Measurements from ENCODE around the gene CAND2.

DNA sequence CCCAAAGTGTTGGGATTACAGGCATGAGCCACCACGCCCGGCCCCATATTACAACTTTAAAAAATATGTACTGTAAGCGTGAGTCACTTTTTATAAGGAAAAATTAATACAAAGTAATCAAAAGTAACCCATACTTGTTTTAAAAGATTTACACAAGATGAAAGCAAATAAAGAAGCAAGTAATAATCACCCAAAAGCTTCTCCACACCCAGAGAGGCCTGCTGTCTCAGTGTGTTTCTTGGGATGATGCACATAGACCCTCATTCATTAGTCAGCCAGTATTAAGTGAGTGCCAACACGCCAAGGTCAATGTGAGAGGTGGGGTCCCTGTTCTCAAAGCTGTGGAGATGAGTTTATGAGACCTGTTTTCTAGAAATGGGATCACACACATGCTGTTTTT is 32.9 kb downstream of the CAND2 start:
- TF ChIP-seq, protein P1, sequence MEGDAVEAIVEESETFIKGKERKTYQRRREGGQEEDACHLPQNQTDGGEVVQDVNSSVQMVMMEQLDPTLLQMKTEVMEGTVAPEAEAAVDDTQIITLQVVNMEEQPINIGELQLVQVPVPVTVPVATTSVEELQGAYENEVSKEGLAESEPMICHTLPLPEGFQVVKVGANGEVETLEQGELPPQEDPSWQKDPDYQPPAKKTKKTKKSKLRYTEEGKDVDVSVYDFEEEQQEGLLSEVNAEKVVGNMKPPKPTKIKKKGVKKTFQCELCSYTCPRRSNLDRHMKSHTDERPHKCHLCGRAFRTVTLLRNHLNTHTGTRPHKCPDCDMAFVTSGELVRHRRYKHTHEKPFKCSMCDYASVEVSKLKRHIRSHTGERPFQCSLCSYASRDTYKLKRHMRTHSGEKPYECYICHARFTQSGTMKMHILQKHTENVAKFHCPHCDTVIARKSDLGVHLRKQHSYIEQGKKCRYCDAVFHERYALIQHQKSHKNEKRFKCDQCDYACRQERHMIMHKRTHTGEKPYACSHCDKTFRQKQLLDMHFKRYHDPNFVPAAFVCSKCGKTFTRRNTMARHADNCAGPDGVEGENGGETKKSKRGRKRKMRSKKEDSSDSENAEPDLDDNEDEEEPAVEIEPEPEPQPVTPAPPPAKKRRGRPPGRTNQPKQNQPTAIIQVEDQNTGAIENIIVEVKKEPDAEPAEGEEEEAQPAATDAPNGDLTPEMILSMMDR (IDR thresholded peaks at IDR 0.05; ENCODE audit: insufficient read depth, low read length, poor library complexity, severe bottlenecking) = no peak
- TF ChIP-seq EZH2phosphoT487 (conservative IDR thresholded peaks at IDR 0.05; ENCODE audit: low read length) = no peak

All from SU-DHL-6 (cell line).